NCI-H82 treated with DMSO at 0.1 percent for 48 hours (cell line): ENCODE results near the gene TRAF2.

ENCODE experiments used
- DNase-seq: peaks from one replicate; lab custom pipeline; 2025; ENCODE audit not compliant: unreplicated experiment; lab: John Stamatoyannopoulos, UW

The TRAF2 gene

DNA sequence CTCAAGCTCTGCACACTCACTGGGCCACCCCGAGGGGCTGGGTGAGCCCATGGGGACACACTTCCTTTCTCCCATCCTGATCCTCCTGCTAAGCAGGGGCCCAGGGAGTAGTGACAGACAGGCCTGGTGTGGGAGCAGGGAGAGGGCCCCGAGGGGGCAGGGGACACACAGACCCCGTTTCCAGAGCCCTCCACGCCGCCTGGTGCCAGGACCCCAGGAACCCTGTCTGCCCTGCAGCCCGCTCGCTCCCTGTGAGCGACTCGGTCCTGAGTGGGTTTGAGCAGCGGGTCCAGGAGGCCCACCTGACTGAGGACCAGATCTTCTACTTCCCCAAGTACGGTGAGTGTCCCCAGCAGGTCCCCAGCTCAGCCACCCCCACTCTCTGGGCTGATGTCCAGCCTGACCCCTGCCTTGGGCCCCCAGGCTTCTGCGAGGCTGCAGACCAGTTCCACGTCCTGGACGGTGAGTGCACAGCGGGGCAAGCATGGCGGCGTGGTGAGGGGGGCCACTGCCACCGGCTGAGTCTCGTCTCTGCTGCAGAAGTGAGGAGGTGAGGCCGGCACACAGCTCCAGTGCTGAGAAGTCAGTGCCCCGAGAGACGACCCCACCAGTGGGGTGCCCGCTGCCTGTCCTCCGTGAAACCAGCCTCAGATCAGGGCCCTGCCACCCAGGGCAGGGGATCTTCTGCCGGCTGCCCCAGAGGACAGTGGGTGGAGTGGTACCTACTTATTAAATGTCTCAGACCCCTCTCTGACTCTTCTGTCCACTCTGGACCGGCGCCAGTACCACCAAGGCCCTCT is 60.1 kb downstream of the TRAF2 start:
- no peak for DNase-seq

DNA sequence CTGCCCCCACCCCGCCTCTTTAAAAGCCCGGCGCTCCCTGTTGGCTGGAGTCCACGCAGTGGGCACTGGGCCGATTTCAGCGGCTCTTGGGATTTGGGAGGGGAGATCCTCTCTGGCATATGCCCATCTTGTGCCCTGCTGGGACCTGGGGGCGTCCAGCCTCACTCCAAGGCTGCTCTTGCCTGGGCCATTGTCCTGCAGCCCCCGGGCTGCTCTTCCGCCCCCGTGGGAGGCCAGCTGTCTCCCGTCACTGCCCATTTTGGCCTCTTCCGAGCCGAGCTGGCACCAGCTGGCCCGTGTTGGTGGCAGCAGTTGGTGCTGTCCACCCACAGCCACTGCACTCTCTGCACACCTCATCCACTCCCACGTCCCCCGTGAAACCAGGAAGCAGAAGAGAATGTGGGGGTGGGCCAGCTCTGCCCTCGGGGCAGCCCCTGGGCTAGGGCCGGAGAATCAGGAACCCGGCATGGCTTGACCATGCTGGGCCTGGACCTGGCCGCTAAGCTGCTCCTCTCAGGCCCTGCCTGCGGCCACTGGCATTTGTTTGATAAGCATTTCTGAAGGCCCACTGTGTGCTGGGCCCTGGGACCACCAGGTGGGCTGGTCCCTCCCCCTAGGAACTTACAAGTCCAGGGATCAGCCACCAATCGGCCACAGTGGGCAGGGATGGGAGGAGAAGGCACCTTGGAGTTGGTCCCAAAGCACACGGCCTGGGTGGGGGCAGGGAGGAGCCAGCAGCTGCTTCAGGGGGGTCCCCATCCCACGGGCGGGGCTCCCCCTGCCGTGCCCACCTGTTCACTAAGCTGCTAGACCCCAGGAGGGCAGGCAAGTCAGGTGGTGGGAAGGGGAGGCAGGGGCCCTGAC is 60.9 kb downstream of the TRAF2 start:
- DNase-seq = no peak

DNA sequence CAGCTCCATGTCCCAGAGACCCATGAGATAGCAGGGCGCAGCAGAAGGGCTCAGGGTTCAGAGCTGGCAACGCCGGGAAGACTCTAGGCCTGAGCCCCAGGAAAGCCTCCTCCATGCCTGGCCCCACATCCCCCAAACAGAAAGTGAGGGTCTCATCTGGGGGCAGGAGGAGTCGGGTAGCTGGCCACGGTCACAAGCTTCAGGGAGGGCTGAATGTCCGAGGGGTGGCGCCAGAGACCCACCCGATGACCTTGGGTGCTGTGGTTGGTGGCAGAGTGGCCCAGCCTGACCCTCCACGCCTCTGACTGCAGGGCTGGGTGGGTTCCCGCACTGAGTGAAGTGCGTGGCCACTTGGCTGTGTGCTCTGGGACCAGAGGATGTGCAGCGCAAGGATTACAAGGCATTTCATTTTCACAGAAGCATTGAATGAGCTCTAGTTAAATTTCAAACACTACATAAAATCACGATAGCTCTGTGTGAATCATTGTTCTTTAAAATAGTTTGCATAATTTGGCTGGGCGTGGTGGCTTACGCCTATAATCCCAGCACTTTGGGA is 61.7 kb downstream of the TRAF2 start:
- DNase-seq = no peak

DNA sequence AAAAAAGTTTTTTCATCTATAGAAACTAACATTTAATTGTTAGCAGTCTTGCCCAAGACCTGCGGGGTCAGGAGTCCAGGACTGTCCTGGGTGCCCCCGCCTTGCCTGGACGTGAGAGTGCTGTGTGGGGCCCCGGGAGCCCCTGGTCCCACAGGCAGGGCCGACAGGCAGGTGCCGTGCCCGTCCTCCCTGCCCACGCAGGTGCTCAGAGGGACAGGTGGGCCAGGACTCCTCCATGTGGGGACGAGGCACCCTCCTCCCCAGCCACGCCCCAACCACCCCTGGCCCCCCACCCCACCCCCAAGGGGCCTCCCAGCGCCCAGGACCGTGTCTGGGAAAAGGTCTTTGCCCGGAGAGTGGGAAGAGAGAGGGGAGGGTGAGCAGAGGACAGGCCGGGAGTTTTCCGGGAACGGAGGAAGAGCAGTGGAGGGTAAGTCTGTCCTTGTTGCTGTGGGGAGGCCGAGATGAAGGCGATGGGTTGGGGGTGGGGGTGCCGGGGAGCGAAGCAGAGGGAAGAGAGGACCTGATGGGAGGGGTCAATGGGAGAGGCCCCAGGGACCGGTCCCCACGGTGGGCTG is 63.0 kb downstream of the TRAF2 start:
- DNase-seq = no peak

DNA sequence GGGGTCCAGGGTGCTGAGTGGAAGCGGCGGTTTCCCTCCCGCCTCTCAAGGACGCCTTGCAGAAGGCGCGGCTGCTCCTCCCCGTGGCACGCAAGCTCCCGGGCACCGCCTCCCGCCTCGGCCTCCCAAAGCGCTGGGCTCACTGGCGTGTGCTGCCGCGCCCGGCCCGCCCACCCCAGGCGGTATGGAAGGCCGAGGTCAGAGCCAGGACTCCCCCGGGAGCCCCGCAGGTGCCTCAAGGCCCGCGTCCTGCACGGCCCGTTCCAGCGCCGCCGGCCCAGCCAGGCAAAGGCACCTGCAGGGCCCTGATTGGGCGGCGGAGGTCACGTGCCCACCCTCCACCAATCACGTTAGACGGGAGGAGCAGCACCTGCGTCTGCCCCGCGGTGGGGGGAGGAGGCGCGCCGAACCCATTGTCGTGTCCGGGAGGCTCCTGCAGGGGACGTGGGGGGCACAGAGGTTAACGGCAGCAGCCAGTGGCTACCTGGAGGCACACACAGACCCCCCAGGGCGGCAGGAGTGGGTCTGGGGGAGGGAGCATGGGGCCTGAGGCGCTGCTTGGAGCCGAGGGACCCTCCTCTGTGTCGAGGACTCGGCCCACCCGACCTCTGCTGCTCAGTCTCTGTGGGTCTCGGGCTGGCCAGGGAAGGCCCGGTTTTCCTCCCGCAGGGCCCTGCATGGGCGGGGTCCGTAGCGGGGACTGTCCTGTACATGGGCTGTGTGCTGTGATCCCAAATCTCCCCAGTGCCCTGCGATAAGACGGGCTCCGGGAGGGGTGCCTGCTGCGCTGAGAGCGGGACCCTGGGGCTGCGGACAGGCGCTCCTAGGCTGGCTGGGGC is 63.7 kb downstream of the TRAF2 start:
- peak; percentile 62 for DNase-seq

DNA sequence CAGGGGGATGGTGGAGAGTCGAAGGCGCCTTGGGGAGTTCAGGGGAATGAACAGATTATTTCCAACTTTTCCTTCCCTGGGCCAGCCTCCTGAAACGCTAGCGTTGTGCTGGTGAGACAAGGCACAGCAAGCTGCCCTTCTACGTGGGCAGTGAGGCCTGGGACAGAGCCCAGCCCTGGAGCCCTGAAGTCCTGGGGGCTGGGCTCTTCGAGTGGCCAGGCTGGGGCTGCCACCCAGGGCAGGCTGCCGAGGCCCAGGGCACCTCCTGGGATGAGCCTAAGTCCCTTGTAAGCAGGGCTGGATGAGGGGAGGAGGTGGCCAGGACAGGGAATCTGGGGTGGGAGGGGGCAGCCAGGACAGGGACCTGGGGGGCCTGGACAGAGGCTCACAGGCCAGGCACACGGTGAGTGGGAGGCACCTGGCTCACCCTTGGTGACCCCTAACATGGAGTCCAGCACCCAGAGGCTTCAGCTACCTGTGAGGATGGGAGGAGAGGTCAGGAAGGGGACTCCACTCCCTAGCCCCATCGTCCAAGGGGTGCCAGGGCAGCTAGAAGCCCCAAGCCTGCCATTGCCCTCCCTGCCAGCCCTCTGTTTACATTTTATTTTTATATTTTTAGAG is 64.5 kb downstream of the TRAF2 start:
- DNase-seq = no peak

DNA sequence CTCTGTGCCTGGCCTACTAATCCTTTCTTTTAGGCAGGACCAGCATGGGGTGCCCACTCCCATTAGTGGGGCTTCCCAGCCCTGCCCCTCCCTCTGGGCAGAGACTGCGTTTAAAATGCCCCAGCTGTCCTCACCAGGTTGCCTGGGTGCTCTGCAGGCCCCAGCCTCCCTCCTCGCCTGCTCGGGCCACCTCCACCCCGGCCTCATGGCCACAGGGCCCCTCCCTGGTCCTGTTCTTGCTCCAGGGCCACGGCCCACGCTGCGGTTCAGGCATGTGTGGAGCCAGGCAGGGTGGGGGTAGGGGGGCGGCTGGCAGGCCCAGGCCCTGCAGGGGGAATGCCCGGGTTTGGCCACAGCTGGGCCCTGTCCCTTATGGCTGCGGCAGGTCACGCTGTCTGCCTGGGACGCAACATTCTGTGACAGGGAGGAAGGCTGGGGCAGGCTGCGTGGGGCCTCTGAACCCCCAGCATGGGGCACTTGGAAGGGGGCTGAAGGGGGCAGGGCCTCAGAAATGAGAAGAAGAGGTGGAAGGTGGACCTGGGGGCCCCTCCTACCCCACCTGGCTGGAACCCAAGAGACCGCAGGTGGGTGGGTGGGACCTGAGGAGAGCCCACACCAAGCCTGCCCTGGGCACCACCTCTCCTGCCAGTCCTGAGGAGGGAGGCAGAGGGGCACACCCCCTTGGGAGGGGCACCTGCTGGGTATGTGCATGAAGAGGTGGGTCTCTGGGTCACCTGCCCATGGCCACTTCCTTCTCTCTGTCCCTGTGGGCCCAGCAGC is 65.4 kb downstream of the TRAF2 start, which contains the start of gene LCN12:
LCN12 (plus strand) TSS at position 733 of the 780 bp plus-strand sequence. CDS start 55 bp downstream, outside the sequence.
- no peak for DNase-seq

DNA sequence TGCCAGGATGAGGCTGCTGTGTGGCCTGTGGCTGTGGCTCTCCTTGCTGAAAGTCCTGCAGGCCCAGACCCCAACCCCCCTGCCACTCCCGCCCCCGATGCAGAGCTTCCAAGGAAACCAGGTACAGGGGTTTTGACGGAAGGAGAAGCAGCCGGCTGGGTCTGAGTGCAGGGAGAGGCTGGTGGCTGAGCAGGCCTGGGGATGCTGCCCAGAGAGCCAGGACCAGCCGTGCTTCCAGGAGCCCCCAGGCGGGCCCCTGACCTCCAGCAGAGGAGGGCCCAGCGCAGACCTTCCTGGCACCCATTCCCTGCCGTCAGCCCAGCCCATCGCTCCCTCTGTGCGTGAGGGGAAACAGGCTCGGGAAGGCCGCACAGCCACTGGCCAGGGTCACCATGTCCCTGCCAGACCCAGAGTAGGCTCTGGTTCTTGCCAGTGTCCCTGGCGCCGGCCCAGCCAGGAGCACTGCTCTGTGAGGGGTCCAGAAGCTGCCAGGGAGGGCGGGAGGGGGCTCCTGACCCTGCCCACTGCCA is 66.1 kb downstream of the TRAF2 start:
- no peak for DNase-seq

DNA sequence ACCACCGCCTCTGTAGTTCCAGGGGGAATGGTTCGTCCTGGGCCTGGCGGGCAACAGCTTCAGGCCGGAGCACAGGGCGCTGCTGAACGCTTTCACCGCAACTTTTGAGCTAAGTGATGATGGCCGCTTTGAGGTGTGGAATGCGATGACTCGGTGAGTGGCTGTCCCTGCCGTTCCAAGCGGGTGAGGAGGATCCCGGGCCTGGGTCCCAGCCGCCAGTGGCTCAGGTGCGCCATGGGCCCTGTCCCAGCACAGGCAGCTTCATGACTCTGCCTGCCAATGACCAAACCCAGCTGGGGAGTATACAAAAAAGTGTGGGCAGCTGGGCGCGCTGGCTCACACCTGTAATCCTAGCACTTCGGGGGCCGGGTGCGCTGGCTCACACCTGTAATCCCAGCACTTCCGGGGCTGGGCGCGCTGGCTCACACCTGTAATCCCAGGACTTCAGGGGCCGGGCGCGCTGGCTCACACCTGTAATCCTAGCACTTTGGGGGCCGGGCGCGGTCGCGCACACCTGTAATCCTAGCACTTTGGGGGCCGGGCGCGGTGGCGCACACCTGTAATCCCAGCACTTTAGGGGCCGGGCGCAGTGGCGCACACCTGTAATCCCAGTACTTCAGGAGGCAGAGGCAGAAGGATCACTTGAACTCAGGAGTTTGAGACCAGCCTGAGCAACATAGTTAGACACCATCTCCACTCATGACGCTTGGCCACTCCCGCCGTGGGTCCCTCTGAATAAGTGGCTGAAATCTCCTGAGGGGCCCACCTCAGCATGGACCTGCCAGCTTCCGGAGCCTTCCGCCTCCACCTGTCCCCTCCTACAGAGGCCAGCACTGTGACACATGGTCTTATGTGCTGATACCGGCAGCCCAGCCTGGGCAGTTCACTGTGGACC is 66.8 kb downstream of the TRAF2 start:
- no peak for DNase-seq

DNA sequence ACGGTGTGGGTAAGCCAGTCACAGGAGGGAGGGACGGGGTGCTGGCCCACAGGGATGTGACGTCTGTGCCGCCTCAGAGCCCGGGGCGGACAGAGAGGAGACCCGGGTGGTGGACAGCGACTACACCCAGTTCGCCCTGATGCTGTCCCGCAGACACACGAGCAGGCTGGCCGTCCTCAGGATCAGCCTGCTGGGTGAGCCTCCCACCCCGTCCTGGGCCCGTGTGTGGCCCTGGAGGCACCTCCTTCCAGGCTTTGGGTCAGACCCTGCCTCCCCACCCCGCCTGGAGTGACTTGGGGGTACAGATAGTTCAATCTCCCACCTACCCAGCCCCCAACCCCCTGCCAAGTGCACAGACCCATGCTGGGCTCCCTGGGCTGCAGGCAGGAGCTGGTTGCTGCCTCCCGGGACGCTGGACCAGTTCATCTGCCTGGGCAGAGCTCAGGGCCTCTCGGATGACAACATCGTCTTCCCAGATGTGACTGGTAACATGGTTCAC is 67.5 kb downstream of the TRAF2 start:
- no peak for DNase-seq

DNA sequence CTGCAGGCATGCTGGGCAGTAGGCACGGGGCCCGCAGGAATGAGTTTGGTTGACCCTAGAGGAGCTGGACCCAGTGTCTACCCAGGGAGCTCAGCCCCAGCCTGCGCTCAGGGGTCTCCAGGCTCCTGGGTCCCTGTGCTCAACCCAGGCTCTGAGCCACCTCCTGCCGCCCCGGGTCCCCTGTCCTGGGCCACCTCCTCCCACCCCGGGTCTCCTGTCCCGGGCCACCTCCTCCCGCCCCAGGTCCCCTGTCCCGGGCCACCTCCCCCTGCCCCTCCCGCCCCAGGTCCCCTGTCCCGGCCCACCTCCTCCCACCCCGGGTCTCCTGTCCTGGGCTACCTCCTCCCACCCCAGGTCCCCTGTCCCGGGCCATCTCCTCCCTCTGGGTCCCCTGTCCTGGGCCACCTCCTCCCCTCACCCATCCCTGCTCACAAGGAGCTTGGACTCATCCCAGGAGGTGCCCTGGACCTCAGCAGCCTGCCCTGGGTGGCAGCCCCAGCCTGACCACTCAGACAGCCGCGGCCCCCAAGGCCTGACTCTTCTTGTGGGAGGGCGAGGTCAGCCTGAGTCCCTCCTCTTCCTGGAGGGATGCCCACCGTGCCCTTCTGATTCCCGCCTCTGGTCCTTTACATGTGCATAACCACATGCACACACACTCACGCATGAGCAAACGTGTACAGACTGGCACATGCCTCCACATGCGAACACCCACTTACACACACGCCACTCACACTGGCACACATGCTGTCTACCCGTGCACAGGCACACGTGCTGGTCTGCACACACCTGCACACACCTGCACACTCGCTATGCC is 68.2 kb downstream of the TRAF2 start:
- DNase-seq = no peak

DNA sequence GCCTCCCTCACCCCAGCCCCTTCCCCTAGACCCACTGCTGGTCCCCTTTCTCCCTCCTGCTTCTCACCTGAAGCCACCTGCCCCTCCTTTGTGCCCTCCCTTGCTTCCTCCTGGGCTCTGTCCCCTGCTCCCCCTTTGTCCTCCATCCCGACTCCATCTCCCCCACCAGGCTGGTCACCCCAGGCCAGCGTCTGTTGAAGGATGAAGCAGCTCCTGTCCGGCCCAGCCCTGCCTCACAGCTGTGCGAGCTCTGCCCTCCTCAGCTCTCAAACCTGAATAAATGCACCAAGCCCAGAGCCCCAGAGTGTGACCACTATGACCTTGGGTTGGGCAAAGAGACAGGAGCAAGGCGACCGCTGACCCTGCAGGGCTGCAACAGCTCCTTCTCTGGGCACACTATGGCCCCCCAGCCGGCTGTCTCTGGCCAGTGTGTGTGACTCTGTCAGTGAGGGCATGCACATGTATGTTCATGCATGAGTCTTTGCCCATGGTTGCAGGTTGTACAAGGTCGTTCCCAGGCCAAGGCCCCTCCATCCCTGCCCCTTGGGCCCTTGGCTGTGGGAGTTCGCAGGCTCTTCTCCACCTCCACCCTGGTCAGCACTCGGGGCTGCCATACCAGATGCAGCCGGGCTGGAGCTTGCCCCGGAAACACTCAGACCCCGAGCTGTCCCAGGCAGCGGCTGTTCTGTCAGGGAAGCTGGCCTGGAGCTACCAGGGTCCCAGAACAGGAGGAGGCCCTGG is 69.1 kb downstream of the TRAF2 start:
- no peak for DNase-seq

DNA sequence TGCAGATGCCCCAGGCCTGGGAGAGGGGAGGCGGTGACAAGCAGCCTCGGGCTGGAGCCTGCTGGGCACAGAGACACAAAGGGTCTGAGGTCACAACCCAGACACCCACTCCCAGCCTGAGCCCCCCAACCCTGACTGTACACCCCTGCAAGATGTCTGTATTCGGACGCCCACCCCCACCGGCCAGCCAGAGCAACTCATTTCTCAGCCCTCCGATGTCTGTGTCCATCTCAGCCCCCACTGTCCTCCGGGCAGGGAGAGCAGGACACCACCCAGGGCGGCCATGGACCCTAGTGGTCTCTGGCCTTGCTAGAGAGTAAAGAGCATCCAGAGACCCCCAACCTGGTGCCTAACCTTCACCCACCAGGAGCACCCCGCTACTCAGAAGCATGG is 69.6 kb downstream of the TRAF2 start:
- no peak for DNase-seq

DNA sequence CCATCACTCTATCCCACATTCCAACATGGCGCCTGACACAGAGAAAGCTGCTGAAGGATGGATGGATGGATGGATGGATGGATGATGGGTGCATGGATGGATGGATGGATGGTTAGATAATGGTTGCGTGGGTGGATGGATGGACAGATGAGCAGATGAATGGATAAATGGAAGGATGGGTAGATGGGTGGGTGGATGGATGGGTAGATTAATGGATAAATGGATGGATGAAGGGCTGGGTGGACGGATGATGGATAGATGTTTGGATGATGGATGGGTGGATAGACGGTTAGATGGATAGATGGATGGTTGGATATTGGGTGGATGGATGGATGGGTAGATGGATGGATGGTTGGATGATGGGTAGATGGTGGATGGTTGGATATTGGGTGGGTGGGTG is 70.3 kb downstream of the TRAF2 start:
- DNase-seq = no peak

DNA sequence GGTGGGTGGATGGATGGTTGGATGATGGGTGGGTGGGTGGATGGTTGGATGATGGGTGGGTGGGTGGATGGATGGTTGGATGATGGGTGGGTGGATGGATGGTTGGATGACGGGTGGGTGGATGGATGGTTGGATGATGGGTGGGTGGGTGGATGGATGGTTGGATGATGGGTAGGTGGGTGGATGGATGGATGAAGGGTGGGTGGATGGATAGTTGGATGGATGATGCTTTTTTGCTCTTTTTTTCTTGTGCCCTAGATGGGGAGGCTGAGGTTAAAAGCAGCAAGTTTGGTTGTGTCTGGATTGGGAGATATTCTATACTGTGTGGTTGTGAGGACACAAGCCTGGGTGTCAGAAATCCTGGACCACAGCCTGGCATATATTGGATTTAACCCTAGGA is 71.1 kb downstream of the TRAF2 start:
- DNase-seq = no peak

DNA sequence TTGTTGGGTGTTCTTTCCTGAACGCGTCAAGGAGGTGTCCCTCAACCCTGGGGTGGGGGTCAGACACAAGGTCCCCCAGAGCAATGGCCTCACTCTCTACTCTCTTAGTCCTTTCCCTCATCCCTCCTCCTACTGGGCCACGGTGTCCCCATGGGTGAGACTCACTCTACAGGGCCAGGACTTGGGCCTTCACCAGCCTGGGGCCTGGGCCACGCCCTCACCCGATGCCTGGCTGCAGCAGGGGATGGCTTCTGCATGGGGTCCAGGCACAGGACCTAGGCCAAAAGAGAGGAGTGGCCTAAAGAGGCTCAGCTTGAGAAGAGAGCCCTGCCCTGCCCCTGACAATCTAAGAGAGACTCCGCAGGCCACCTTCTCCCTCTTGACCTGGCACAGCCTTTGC is 71.6 kb downstream of the TRAF2 start:
- no peak for DNase-seq
